ENCODE data around the gene CTSA. TPM values are rescaled to one million over a fixed set of nuclear protein-coding genes. Genes with fewer than 3 reads are reported as not detected.

CTSA gene
- total RNA-seq, 2 experiments from 2014 or later, result 34.5 to 40.2 TPM

DNA sequence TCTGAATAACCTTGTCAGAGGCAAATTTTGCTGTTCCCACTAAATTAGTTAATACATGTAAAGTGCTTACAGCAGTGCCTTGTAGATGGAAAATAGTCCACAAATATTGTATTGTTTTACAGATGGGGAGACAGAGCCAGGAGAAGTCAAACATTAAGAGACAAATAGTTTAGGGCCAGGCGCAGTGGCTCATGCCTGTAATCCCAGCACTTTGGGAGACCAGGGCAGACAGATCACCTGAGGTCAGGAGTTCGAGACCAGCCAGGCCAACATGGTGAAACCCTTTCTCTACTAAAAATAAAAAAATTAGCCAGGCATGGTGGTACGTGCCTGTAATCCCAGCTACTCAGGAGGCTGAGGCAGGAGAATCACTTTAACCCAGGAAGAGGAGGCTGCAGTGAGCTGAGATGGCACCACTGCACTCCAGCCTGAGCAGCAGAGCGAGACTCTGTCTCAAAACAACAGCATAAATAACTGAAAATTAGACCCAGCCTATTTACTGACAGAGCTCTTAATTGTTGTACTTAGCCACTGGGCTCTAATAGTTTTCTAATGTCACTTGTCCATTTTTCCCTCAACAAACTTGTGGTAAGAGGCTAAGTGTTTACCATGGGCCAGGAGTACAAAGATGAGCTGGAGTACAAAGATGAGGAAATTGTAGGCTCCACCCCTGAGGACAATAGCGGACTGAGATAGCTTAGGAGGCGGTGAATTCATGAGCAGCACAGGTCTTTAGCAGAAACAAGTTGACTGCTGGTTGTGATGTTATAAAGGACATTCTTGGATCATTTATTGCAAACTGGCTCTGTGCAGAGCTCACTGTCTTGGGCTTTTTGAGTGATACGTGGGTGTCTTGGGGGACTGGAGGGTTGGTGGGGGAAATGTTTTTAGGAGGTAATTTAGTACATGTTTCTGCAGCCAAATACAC lies 27.3 kb upstream of the CTSA start:
- no peak for ATAC-seq
- no peak overlapping the region for H3K4me3 Mint-ChIP-seq
- no peak overlapping the region for H3K27ac Mint-ChIP-seq
- peaks cover 2% of the 10 kb centered on the region for H3K36me3 Mint-ChIP-seq (ENCODE audit: low read depth)
- H3K27me3 Mint-ChIP-seq, result no peaks in the 10 kb centered on the region
- no peaks in the 10 kb centered on the region for H3K9me3 Mint-ChIP-seq
- TF ChIP-seq, protein P1, sequence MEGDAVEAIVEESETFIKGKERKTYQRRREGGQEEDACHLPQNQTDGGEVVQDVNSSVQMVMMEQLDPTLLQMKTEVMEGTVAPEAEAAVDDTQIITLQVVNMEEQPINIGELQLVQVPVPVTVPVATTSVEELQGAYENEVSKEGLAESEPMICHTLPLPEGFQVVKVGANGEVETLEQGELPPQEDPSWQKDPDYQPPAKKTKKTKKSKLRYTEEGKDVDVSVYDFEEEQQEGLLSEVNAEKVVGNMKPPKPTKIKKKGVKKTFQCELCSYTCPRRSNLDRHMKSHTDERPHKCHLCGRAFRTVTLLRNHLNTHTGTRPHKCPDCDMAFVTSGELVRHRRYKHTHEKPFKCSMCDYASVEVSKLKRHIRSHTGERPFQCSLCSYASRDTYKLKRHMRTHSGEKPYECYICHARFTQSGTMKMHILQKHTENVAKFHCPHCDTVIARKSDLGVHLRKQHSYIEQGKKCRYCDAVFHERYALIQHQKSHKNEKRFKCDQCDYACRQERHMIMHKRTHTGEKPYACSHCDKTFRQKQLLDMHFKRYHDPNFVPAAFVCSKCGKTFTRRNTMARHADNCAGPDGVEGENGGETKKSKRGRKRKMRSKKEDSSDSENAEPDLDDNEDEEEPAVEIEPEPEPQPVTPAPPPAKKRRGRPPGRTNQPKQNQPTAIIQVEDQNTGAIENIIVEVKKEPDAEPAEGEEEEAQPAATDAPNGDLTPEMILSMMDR (IDR thresholded peaks at IDR 0.05), result no peak
- CTCF ChIA-PET, result interaction anchor here (1.0 to 1.4 kb wide), 2 partner anchors 16 to 64 kb away, joined by 3 to 5 read pairs; no protein-coding TSS in a partner anchor
- POLR2A ChIA-PET, result interaction anchor here (0.6 to 1.6 kb wide), 4 partner anchors 17 to 72 kb away, joined by 3 to 5 read pairs (median 4); partner anchors contain the start of genes CTSA, DNTTIP1, NEURL2 and WFDC3
- DNase-seq, result no peak
- peaks cover 11% of the 10 kb centered on the region for H3K4me1 Mint-ChIP-seq (ENCODE audit: low read depth)
- intact Hi-C loops (cut with micrococcal nuclease), result no loop called here

DNA sequence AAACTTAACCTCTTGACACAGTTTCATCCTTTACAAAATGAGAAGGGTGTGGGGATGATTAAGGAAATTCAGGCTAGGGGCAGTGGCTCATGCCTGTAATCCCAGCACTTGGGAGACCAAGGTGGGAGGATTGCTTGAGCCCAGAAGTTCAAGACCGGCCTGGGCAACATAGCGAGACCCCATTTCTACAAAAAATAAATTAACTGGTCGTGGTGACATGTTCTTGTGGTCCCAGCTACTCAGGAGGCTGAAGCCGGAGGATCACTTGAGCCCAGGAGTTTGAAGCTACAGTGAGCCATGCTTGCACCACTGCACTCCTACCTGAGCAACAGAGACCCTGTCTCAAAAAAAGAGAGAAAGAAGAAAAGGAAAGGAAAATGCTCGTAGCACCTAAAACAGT lies 24.7 kb upstream of the CTSA start:
- H3K36me3 Mint-ChIP-seq (ENCODE audit: low read depth), result no peaks in the 10 kb centered on the region
- ChIA-PET CTCF (interaction anchor here (0.7 to 2.3 kb wide), 2 partner anchors 10 to 25 kb away, joined by 3 to 7 read pairs; partner anchors contain the start of genes ACOT8, CTSA and ZSWIM3), POLR2A (no interaction called here)
- no peaks in the 10 kb centered on the region for H3K4me1 Mint-ChIP-seq (ENCODE audit: low read depth)
- H3K27ac Mint-ChIP-seq, result no peak overlapping the region
- ATAC-seq (no peak), DNase-seq (no peak)
- H3K4me3 Mint-ChIP-seq, result no peak overlapping the region
- intact Hi-C loops (cut with micrococcal nuclease), result no loop called here
- no peaks in the 10 kb centered on the region for H3K27me3 Mint-ChIP-seq
- no peaks in the 10 kb centered on the region for H3K9me3 Mint-ChIP-seq
- TF ChIP-seq, protein P1 (IDR thresholded peaks at IDR 0.05), result no peak

DNA sequence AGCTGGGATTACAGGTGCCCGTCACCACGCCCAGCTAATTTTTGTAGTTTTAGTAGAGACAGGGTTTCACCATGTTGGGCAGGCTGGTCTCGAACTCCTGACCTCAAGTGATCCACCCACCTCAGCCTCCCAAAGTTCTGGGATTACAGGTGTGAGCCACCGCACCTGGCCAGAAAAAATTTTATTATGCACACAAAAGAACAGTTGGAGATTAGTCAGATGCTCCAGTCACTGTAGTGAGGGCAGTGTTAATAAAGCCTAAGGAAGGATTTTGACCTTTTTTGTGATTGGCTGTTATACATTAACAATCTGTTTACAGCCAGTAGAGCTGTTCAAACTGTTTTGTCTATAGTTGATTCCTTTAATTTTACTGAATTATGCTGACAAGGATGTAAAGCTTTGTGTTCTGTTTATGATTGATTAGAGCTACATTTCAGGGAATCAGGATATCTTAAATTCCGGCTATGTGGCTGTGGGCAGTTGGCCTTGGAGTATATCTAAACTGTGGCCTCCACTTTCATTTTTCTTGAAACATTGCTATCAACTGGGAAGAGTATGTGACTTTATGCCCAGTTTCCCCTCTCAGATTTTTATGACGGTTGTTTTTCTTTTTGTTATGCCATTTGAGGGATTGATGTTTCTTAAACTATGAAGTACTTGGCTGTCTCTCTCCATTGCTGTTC lies 23.9 kb upstream of the CTSA start:
- Mint-ChIP-seq H3K4me3 (no peak overlapping the region), H3K4me1 (ENCODE audit: low read depth) (no peaks in the 10 kb centered on the region), H3K27me3 (no peaks in the 10 kb centered on the region), H3K27ac (no peak overlapping the region), H3K9me3 (no peaks in the 10 kb centered on the region), H3K36me3 (ENCODE audit: low read depth) (no peaks in the 10 kb centered on the region)
- TF ChIP-seq, protein P1 (IDR thresholded peaks at IDR 0.05), result no peak
- CTCF ChIA-PET, result interaction anchor here (2.3 kb wide), 1 partner anchor 11 kb away, joined by 7 read pairs; the partner anchor contains the start of genes ACOT8 and ZSWIM3
- ATAC-seq, result no peak
- POLR2A ChIA-PET, result no interaction called here
- intact Hi-C loops (cut with micrococcal nuclease), result no loop called here
- DNase-seq, result no peak

- Mint-ChIP-seq H3K27ac (no peak overlapping the region), H3K27me3 (no peaks in the 10 kb centered on the region), H3K4me1 (ENCODE audit: low read depth) (no peaks in the 10 kb centered on the region), H3K4me3 (no peak overlapping the region), H3K9me3 (no peaks in the 10 kb centered on the region), H3K36me3 (ENCODE audit: low read depth) (no peaks in the 10 kb centered on the region)
- TF ChIP-seq, protein P1 (IDR thresholded peaks at IDR 0.05), result no peak
- intact Hi-C loops (cut with micrococcal nuclease), result no loop called here
- CTCF ChIA-PET, result interaction anchor here (2.3 kb wide), 1 partner anchor 11 kb away, joined by 7 read pairs; the partner anchor contains the start of genes ACOT8 and ZSWIM3
- POLR2A ChIA-PET, result interaction anchor here (0.6 kb wide), 1 partner anchor 26 kb away, joined by 3 read pairs; no protein-coding TSS in a partner anchor
- ATAC-seq (no peak), DNase-seq (no peak)
Observed at GRCh38 chr20:45867819-45868176, 23.3 kb upstream of the CTSA start.

Measured in activated CD8-positive, alpha-beta T cell treated with anti-CD3 and anti-CD28 coated beads for 36 hours (primary cell).